GM10248 (cell line): ENCODE data around the gene RNU7-1.

Experiments
- CTCF ChIA-PET: fragments of 300-600 bp; sonication (Branson Sonifier 250); formaldehyde crosslinking; extraction: SDS; loops from one replicate; lab custom pipeline; 2021; ENCODE audit warnings: antibody characterized with exemption; lab: Yijun Ruan, JAX
- POLR2A ChIA-PET: fragments of 350-650 bp; sonication (Branson Sonifier 250); formaldehyde crosslinking; extraction: SDS; loops from one replicate; lab custom pipeline; 2020; ENCODE audit warnings: antibody characterized with exemption; lab: Yijun Ruan, JAX
- DNase-seq: peaks from one replicate; pipeline ENCODE4 v3.0.0; 2012; ENCODE audit errors: extremely low spot score
- CTCF ChIP-seq: IDR thresholded peaks from 2 replicates; pipeline ENCODE4 v1.5.1; 2012; ENCODE audit warnings: mild to moderate bottlenecking, low read depth; ENCODE audit errors: extremely low read depth, missing control alignments, control extremely low read depth

Gene RNU7-1

GRCh38 chr12:6946033-6946919 lies 2.7 kb downstream of the RNU7-1 start:
- TF ChIP-seq CTCF, result no peak
- POLR2A ChIA-PET, result interaction anchor here (1.2 to 6.1 kb wide), 4 partner anchors 9 to 93 kb away, joined by 4 to 147 read pairs (median 8); partner anchors contain the start of gene USP5
- CTCF ChIA-PET, result interaction anchor here (0.9 to 22.9 kb wide), 12 partner anchors 9 to 167 kb away, joined by 3 to 530 read pairs (median 8); partner anchors contain the start of genes LPCAT3 and SPSB2
- peak; percentile 74 for DNase-seq

- CTCF ChIA-PET, result interaction anchor here (0.9 to 22.9 kb wide), 12 partner anchors 10 to 166 kb away, joined by 3 to 530 read pairs (median 10); partner anchors contain the start of genes LPCAT3 and SPSB2
- no peak for DNase-seq
Observed at GRCh38 chr12:6946920-6947374, 3.3 kb downstream of the RNU7-1 start.

DNA sequence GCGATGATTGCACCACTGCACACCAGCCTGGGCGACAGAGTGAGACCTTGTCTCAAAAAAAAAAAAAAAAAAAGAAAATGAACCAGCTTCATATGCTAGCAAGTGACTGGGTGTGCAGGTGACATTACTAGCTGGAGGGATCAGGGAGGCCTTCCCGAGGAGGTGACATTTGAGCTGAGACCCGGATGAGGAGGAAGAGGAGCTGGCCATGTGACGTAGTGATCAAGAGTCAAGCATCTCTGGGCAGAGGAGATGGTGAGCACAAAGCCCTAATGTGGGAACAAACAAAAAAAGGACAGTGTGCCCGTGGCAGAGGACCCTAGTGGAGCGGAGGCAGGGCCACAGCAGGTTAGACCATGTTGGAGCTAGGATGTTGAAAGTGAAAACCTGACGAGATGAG lies 4.0 kb downstream of the RNU7-1 start:
- DNase-seq, result no peak
- CTCF ChIA-PET, result interaction anchor here (1.0 to 22.9 kb wide), 9 partner anchors 11 to 166 kb away, joined by 3 to 530 read pairs (median 6); partner anchors contain the start of genes CDCA3 and SPSB2

More at GRCh38 chr12:6946920-6947374, 3.3 kb downstream of the RNU7-1 start:
- POLR2A ChIA-PET, result interaction anchor here (1.1 to 6.1 kb wide), 3 partner anchors 9 to 96 kb away, joined by 3 to 147 read pairs (median 4); partner anchors contain the start of genes CDCA3 and USP5
- TF ChIP-seq CTCF, result no peak

DNA sequence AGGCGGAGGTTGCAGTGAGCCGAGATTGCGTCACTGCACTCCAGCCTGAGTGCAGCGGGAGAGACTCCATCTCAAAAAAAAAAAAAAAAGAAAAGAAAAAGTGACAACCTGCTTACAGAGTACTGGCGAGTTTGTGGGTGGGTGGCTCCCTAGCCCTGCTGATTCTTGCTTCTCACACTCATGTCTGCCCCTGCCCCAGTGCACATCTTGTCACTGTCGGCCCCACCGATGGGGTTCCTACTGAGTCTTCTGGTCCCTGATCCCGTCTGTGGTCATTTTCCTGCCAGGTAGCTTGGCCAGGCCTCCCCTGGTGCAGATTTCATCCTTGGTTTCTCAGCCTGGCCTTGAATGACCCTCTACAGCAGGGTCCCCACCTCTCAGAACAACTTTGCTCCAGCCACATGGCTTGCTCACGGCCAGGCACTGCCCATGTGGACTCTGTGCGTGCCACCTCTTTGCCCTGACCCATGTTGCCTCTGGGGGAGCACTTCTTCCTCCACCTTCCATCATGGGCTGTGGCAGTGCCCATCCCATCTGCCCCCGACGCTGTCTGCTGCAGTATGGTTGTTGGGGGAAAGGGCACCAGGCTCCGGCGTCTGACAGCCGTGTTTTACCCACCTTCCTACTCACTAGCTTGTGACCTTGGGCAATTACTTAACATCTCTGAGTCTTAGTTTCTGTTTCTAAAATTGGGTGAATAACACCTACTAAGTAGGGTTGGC lies 5.4 kb downstream of the RNU7-1 start:
- peak; percentile 2 for TF ChIP-seq CTCF
- ChIA-PET POLR2A (interaction anchor here (1.0 to 1.2 kb wide), 2 partner anchors 9 to 12 kb away, joined by 5 to 8 read pairs; no protein-coding TSS in a partner anchor), CTCF (interaction anchor here (1.1 to 22.9 kb wide), 4 partner anchors 11 to 80 kb away, joined by 3 to 530 read pairs (median 42); no protein-coding TSS in a partner anchor)
- DNase-seq, result no peak

More for the DNA sequence above, 4.0 kb downstream of the RNU7-1 start:
- TF ChIP-seq CTCF, result no peak
- POLR2A ChIA-PET, result interaction anchor here (0.6 to 6.1 kb wide), 4 partner anchors 13 to 332 kb away, joined by 3 to 147 read pairs (median 4); partner anchors contain the start of genes CDCA3 and USP5

- ChIA-PET POLR2A (interaction anchor here (1.2 to 2.0 kb wide), 2 partner anchors 9 to 13 kb away, joined by 5 to 8 read pairs; no protein-coding TSS in a partner anchor), CTCF (interaction anchor here (1.3 to 22.9 kb wide), 4 partner anchors 10 to 26 kb away, joined by 5 to 530 read pairs (median 42); no protein-coding TSS in a partner anchor)
- DNase-seq, result no peak
- peak; percentile 61 for TF ChIP-seq CTCF
Observed at GRCh38 chr12:6950401-6950801, 6.8 kb downstream of the RNU7-1 start.
